Endothelial cell of umbilical vein (primary cell): Measurements from ENCODE around the gene STX8. TPM values are rescaled to one million over a fixed set of nuclear protein-coding genes. Genes with fewer than 3 reads are reported as not detected.

ENCODE experiments used
- BruUV-seq: library from RNA; stranded (reverse); fragments of 400-500 nt; replicated peaks from 2 replicates; lab custom pipeline; 2021; lab: Mats Ljungman, UMichigan
- CTCF ChIA-PET: fragments of 300-600, 350-600 bp; sonication (Branson Sonifier 250); formaldehyde crosslinking; loops from one replicate; lab custom pipeline; 2021; ENCODE audit warnings: antibody characterized with exemption, inconsistent platforms; lab: Charles Lee
- POLR2A ChIA-PET: fragments of 300-600, 350-600 bp; sonication (Branson Sonifier 250); formaldehyde crosslinking; loops from one replicate; lab custom pipeline; 2021; ENCODE audit warnings: antibody characterized with exemption, inconsistent platforms; lab: Charles Lee
- DNase-seq: peaks from one replicate; pipeline ENCODE4 v3.0.0-alpha.2; 2011; ENCODE audit warnings: low read depth, low spot score
- FAIRE-seq: peaks from 2 replicates; lab custom pipeline; 2011; peaks lifted over from hg19 to GRCh38; lab: Jason Lieb, UNC
- H2AFZ ChIP-seq: 2 replicates; pipeline ENCODE4 v1.6.0; 2012; ENCODE audit warnings: low read depth, low read length, control low read depth, inconsistent platforms
- H3K27ac ChIP-seq: 2 replicates; pipeline ENCODE4 v1.5.1; 2011; ENCODE audit warnings: low read depth, mild to moderate bottlenecking, control low read depth, low read length, moderate library complexity; ENCODE audit not compliant: insufficient read depth
- H3K27me3 ChIP-seq, 2 experiments: 2 replicates each; pipeline versions ENCODE4 v1.6.0 to v1.6.1; 2011; ENCODE audit warnings: low read length in 2 of 2, mixed read lengths in 1 of 2; ENCODE audit not compliant: control insufficient read depth in 2 of 2, insufficient read depth in 2 of 2
- H3K36me3 ChIP-seq, 2 experiments: 2 replicates in 1 of 2; 3 replicates in 1 of 2; pipeline ENCODE4 v1.5.1; 2011; ENCODE audit warnings: low read length in 2 of 2, mild to moderate bottlenecking in 1 of 2, moderate library complexity in 1 of 2; ENCODE audit not compliant: control insufficient read depth in 2 of 2, insufficient read depth in 2 of 2; ENCODE audit errors: extremely low read depth in 1 of 2
- H3K4me1 ChIP-seq: 3 replicates; pipeline ENCODE4 v1.5.1; 2011; ENCODE audit warnings: mild to moderate bottlenecking, low read length; ENCODE audit not compliant: control insufficient read depth, insufficient read depth; ENCODE audit errors: extremely low read depth
- H3K4me2 ChIP-seq: 2 replicates; pipeline ENCODE4 v1.6.1; 2011; ENCODE audit warnings: low read length, control low read depth, mixed read lengths; ENCODE audit not compliant: insufficient read depth
- H3K4me3 ChIP-seq, 3 experiments: fragments of 200-600 bp in 1 of 3; sonication (generic), shearing (Covaris generic) in 1 of 3; replicated peaks in 1 of 3; 2 replicates each; pipeline ENCODE4 v1.5.1; 2011 to 2016; ENCODE audit warnings: control low read depth in 3 of 3, low read length in 3 of 3, mild to moderate bottlenecking in 2 of 3, inconsistent platforms in 1 of 3, low read depth in 1 of 3, moderate library complexity in 1 of 3; ENCODE audit not compliant: insufficient read depth in 1 of 3
- H3K79me2 ChIP-seq: 2 replicates; pipeline ENCODE4 v1.6.0; 2012; ENCODE audit warnings: low read length, inconsistent platforms; ENCODE audit not compliant: control insufficient read depth, insufficient read depth
- H3K9ac ChIP-seq: replicated peaks from 2 replicates; pipeline ENCODE3; 2011; ENCODE audit warnings: low read length, control low read depth; ENCODE audit not compliant: insufficient read depth; ENCODE audit errors: extremely low read depth
- H3K9me1 ChIP-seq: replicated peaks from 3 replicates; pipeline ENCODE4 v1.6.0; 2011; ENCODE audit warnings: mild to moderate bottlenecking, low read length; ENCODE audit not compliant: control insufficient read depth, insufficient read depth; ENCODE audit errors: extremely low read depth
- H3K9me3 ChIP-seq: replicated peaks from 2 replicates; pipeline ENCODE4 v1.5.1; 2012; ENCODE audit warnings: low read length, inconsistent platforms; ENCODE audit not compliant: control insufficient read depth, insufficient read depth
- H4K20me1 ChIP-seq: replicated peaks from 2 replicates; pipeline ENCODE3; 2011; ENCODE audit warnings: mild to moderate bottlenecking, low read length; ENCODE audit not compliant: control insufficient read depth, insufficient read depth; ENCODE audit errors: extremely low read depth
- GATA2 ChIP-seq: IDR thresholded peaks from 2 replicates; pipeline ENCODE4 v1.7.0; 2011; ENCODE audit warnings: low read depth, mild to moderate bottlenecking, moderate library complexity, mixed read lengths, low read length; ENCODE audit not compliant: insufficient read length, insufficient read depth
- POLR2A ChIP-seq: IDR thresholded peaks from 2 replicates; pipeline ENCODE4 v1.6.1; 2012; ENCODE audit warnings: low read depth, mild to moderate bottlenecking, control low read depth, low read length
- POLR2AphosphoS5 ChIP-seq: IDR thresholded peaks from 2 replicates; pipeline ENCODE4 v1.6.1; 2012; ENCODE audit warnings: low read depth, mild to moderate bottlenecking, control low read depth, low read length, moderate library complexity; ENCODE audit not compliant: insufficient read depth
- dilution Hi-C: fragments of 300-500 bp; cut with MboI; formaldehyde crosslinking; loops from one replicate; pipeline ENCODE4 v1.15.0; 2019; ENCODE audit warnings: low sequenced_read_pairs; ENCODE audit not compliant: extremely low pct_ligation_motif_present
- intact Hi-C: fragments of 100-400 bp; cut with micrococcal nuclease; formaldehyde crosslinking; loops from one replicate; pipeline ENCODE4 v1.10.0; 2022
- polyA plus RNA-seq, 4 experiments: library from polyadenylated mRNA; depleted of rRNA in 3 of 4; stranded (reverse) in 3 of 4; unstranded in 1 of 4; fragments of >200 nt; gene quantifications; 2 replicates each; pipeline versions ENCODE4 v1.2.1 to v1.2.3, GENCODE V29; 2011 to 2012; ENCODE audit warnings: missing spikeins in 1 of 4
- total RNA-seq: library from RNA; stranded (reverse); gene quantifications from 2 replicates; pipeline ENCODE4 v1.2.3, GENCODE V29; 2021
- TF ChIP-seq, protein P1 (sequence below): IDR thresholded peaks from 2 replicates; pipeline ENCODE4 v1.6.1; 2011; ENCODE audit not compliant: insufficient read depth, insufficient read length
- TF ChIP-seq, protein P2 (sequence below), 2 donors: IDR thresholded peaks; 1 replicate in 1 of 2; 2 replicates in 1 of 2; pipeline ENCODE4 v1.5.1; 2011; ENCODE audit warnings: low read length in 2 of 2, mild to moderate bottlenecking in 2 of 2, moderate library complexity in 2 of 2, control low read depth in 1 of 2, inconsistent platforms in 1 of 2, low read depth in 1 of 2; ENCODE audit not compliant: insufficient read depth in 1 of 2; ENCODE audit errors: extremely low read depth in 1 of 2

The STX8 gene
- total and polyA plus RNA-seq, 2 donors (not counting 3 experiments of a cell fraction or from before 2014, with no cell fraction given): 25.9 to 67.3 TPM

- Histone ChIP-seq H3K4me2 (no peak overlapping the region), H3K9me3 (no peaks in the 10 kb centered on the region), H3K27me3 (no peaks in the 10 kb centered on the region), H2AFZ (no peak overlapping the region), H4K20me1 (no peaks in the 10 kb centered on the region), H3K36me3 (no peaks in the 10 kb centered on the region), H3K4me3 (no peak overlapping the region), H3K27ac (no peak overlapping the region), H3K9ac (no peak overlapping the region), H3K9me1 (no peaks in the 10 kb centered on the region), H3K4me1 (no peaks in the 10 kb centered on the region), H3K79me2 (no peaks in the 10 kb centered on the region)
- POLR2A ChIA-PET: no interaction called here
- CTCF ChIA-PET: no interaction called here
- dilution Hi-C loops: no loop called here
- FAIRE-seq (no peak), DNase-seq (no peak)
- BruUV-seq: no TSS peak
- intact Hi-C loops: loop anchor here (10.0 kb wide), 1 partner anchor 59 kb away; no protein-coding TSS in a partner anchor
- TF ChIP-seq POLR2A (no peak), POLR2AphosphoS5 (no peak), GATA2 (no peak)
- TF ChIP-seq, protein P1, sequence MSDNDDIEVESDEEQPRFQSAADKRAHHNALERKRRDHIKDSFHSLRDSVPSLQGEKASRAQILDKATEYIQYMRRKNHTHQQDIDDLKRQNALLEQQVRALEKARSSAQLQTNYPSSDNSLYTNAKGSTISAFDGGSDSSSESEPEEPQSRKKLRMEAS: no peak
- TF ChIP-seq, protein P2, sequence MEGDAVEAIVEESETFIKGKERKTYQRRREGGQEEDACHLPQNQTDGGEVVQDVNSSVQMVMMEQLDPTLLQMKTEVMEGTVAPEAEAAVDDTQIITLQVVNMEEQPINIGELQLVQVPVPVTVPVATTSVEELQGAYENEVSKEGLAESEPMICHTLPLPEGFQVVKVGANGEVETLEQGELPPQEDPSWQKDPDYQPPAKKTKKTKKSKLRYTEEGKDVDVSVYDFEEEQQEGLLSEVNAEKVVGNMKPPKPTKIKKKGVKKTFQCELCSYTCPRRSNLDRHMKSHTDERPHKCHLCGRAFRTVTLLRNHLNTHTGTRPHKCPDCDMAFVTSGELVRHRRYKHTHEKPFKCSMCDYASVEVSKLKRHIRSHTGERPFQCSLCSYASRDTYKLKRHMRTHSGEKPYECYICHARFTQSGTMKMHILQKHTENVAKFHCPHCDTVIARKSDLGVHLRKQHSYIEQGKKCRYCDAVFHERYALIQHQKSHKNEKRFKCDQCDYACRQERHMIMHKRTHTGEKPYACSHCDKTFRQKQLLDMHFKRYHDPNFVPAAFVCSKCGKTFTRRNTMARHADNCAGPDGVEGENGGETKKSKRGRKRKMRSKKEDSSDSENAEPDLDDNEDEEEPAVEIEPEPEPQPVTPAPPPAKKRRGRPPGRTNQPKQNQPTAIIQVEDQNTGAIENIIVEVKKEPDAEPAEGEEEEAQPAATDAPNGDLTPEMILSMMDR (IDR thresholded peaks at IDR 0.05; ENCODE audit: extremely low read depth in 1 of 2, insufficient read depth in 1 of 2, low read depth in 1 of 2, low read length in 2 of 2): no peak
Measured at GRCh38 chr17:9203771-9204425, 371.7 kb downstream of the STX8 start.
